A549 (cell line): ENCODE results near the gene KCND3. TPM values are rescaled to one million over a fixed set of nuclear protein-coding genes. Genes with fewer than 3 reads are reported as not detected.

Experiments used
- ATAC-seq, 2 experiments: fragments of 200-7000 bp in 1 of 2; fragments of >200 bp in 1 of 2; cut with Nextera tagmentation in 1 of 2; cut with Tn5 transposase in 1 of 2; 3 replicates each; pipeline versions ENCODE4 v1.8.0 to v1.9.1; 2018 to 2020; ENCODE audit warnings: mild to moderate bottlenecking in 1 of 2, moderate library complexity in 1 of 2
- CTCF ChIA-PET: fragments of 300-600 bp; sonication (Branson Sonifier 250); formaldehyde crosslinking; extraction: SDS; loops from one replicate; lab custom pipeline; 2021; ENCODE audit warnings: antibody characterized with exemption, inconsistent platforms; lab: Yijun Ruan, JAX
- POLR2A ChIA-PET: fragments of 350-600 bp; formaldehyde crosslinking; extraction: SDS; loops from one replicate; lab custom pipeline; 2021; ENCODE audit warnings: antibody characterized with exemption, inconsistent platforms; lab: Yijun Ruan, JAX
- DNase-seq, 2 experiments: peaks; one replicate each; pipeline versions ENCODE4 v3.0.0 to v3.0.0-alpha.2; 2011 to 2016; ENCODE audit warnings: low read depth in 1 of 2, low spot score in 1 of 2
- FAIRE-seq: peaks from 2 replicates; lab custom pipeline; 2011; peaks lifted over from hg19 to GRCh38; lab: Jason Lieb, UNC
- H3K27ac ChIP-seq, 2 experiments: fragments of >200 bp; sonication (Bioruptor Twin); formaldehyde crosslinking; 3 replicates each; pipeline ENCODE4 v1.5.1; 2016 to 2017
- H3K4me1 ChIP-seq: fragments of >200 bp; sonication (Bioruptor Twin); formaldehyde crosslinking; 3 replicates; pipeline ENCODE4 v1.6.1; 2016
- H3K4me2 ChIP-seq: fragments of >200 bp; sonication (Bioruptor Twin); formaldehyde crosslinking; 3 replicates; pipeline ENCODE4 v1.6.1; 2016
- H3K4me3 ChIP-seq: fragments of >200 bp; sonication (Bioruptor Twin); formaldehyde crosslinking; 3 replicates; pipeline ENCODE4 v1.5.1; 2016
- H3K9me3 ChIP-seq: fragments of >200 bp; sonication (Bioruptor Twin); formaldehyde crosslinking; 3 replicates; pipeline ENCODE4 v1.6.1; 2016
- BCL3 ChIP-seq: fragments of >200 bp; sonication (Bioruptor Twin); formaldehyde crosslinking; IDR thresholded peaks from 3 replicates; pipeline ENCODE4 v1.6.1; 2016
- BHLHE40 ChIP-seq: IDR thresholded peaks from 2 replicates; pipeline ENCODE4 v1.6.1; 2012; ENCODE audit warnings: low read depth, low read length, inconsistent platforms
- CBX2 ChIP-seq: fragments of 200-600 bp; sonication (generic); IDR thresholded peaks from 2 replicates; pipeline ENCODE4 v1.6.1; 2016; ENCODE audit warnings: low read depth, mild to moderate bottlenecking, borderline replicate concordance
- CBX8 ChIP-seq: fragments of 200-600 bp; sonication (generic); IDR thresholded peaks from 2 replicates; pipeline ENCODE4 v1.6.1; 2016
- CEBPB ChIP-seq, 2 experiments: fragments of >200 bp in 1 of 2; sonication (Bioruptor Twin) in 1 of 2; formaldehyde crosslinking in 1 of 2; IDR thresholded peaks; 2 replicates each; pipeline ENCODE4 v1.6.1; 2012 to 2016
- CHD4 ChIP-seq: fragments of 200-600 bp; sonication (generic); IDR thresholded peaks from 2 replicates; pipeline ENCODE4 v1.6.1; 2016; ENCODE audit warnings: antibody characterized with exemption, mild to moderate bottlenecking, borderline replicate concordance
- EHF ChIP-seq: fragments of 250-450 bp; sonication (Bioruptor Pico); IDR thresholded peaks from 2 replicates; pipeline ENCODE4 v1.5.0; 2020; ENCODE audit warnings: mild to moderate bottlenecking
- EHMT2 ChIP-seq: fragments of 200-600 bp; sonication (generic); IDR thresholded peaks from 2 replicates; pipeline ENCODE4 v1.6.1; 2016; ENCODE audit warnings: antibody characterized with exemption, low read depth, mild to moderate bottlenecking, moderate library complexity
- ELK1 ChIP-seq: fragments of 150-350 bp; IDR thresholded peaks from 2 replicates; pipeline ENCODE4 v1.6.1; 2014; ENCODE audit warnings: low read depth, mild to moderate bottlenecking, low read length
- ESRRA ChIP-seq: fragments of 150-350 bp; IDR thresholded peaks from 2 replicates; pipeline ENCODE4 v1.6.1; 2014; ENCODE audit warnings: mild to moderate bottlenecking, low read length, borderline replicate concordance
- HDAC2 ChIP-seq: fragments of 200-600 bp; sonication (generic); IDR thresholded peaks from 2 replicates; pipeline ENCODE4 v1.6.1; 2016
- HEYL ChIP-seq: fragments of 250-450 bp; sonication (Bioruptor Pico); IDR thresholded peaks from 2 replicates; pipeline ENCODE4 v1.8.0; 2021; ENCODE audit warnings: mild to moderate bottlenecking, moderate library complexity
- HMGXB4 ChIP-seq: fragments of 250-450 bp; sonication (Bioruptor Pico); IDR thresholded peaks from 2 replicates; pipeline ENCODE4 v1.5.0; 2021; ENCODE audit warnings: mild to moderate bottlenecking, moderate library complexity, borderline replicate concordance
- HOXA7 ChIP-seq: fragments of 250-450 bp; sonication (Bioruptor Pico); IDR thresholded peaks from 2 replicates; pipeline ENCODE4 v1.5.0; 2020; ENCODE audit warnings: mild to moderate bottlenecking, moderate library complexity
- HOXB13 ChIP-seq: fragments of 250-450 bp; sonication (Bioruptor Pico); IDR thresholded peaks from 2 replicates; pipeline ENCODE4 v1.5.0; 2020; ENCODE audit warnings: low read depth, mild to moderate bottlenecking, moderate library complexity
- HOXB5 ChIP-seq: fragments of 250-450 bp; sonication (Bioruptor Pico); IDR thresholded peaks from 2 replicates; pipeline ENCODE4 v1.5.0; 2020; ENCODE audit warnings: mild to moderate bottlenecking, moderate library complexity
- JUN ChIP-seq, 2 experiments: fragments of >200 bp; sonication (Bioruptor Twin); formaldehyde crosslinking; IDR thresholded peaks; 2 replicates in 1 of 2; 3 replicates in 1 of 2; pipeline ENCODE4 v1.6.1; 2016 to 2017
- MAX ChIP-seq: IDR thresholded peaks from 2 replicates; pipeline ENCODE4 v1.6.1; 2012
- MYC ChIP-seq: IDR thresholded peaks from 2 replicates; pipeline ENCODE4 v1.6.1; 2012; ENCODE audit warnings: mild to moderate bottlenecking, inconsistent platforms, low read length, improper control_type of control experiment, borderline replicate concordance
- NFE2L2 ChIP-seq: fragments of 150-350 bp; conservative IDR thresholded peaks from 2 replicates; pipeline ENCODE4 v1.6.1; 2014; ENCODE audit warnings: low read length
- NR3C1 ChIP-seq: fragments of >200 bp; sonication (Bioruptor Twin); formaldehyde crosslinking; IDR thresholded peaks from 3 replicates; pipeline ENCODE4 v1.6.1; 2017
- PBX3 ChIP-seq: IDR thresholded peaks from 2 replicates; pipeline ENCODE4 v1.6.1; 2012
- POLR2AphosphoS2 ChIP-seq: conservative IDR thresholded peaks from 2 replicates; pipeline ENCODE4 v1.6.1; 2012; ENCODE audit warnings: low read length, improper control_type of control experiment, inconsistent platforms
- SREBF2 ChIP-seq: fragments of 450-650 bp; IDR thresholded peaks from 2 replicates; pipeline ENCODE4 v1.6.1; 2014; ENCODE audit warnings: mild to moderate bottlenecking, moderate library complexity
- TFCP2L1 ChIP-seq: fragments of 250-450 bp; sonication (Bioruptor Pico); IDR thresholded peaks from 2 replicates; pipeline ENCODE4 v1.5.0; 2021; ENCODE audit warnings: mild to moderate bottlenecking
- TP53 ChIP-seq: fragments of 250-450 bp; sonication (Bioruptor Pico); IDR thresholded peaks from 2 replicates; pipeline ENCODE4 v1.5.0; 2021; ENCODE audit warnings: mild to moderate bottlenecking, moderate library complexity
- ZC3H11A ChIP-seq: fragments of 450-650 bp; IDR thresholded peaks from 2 replicates; pipeline ENCODE4 v1.6.1; 2014; ENCODE audit warnings: antibody characterized with exemption, mild to moderate bottlenecking
- ZFP36 ChIP-seq: fragments of 450-650 bp; IDR thresholded peaks from 2 replicates; pipeline ENCODE4 v1.6.1; 2014; ENCODE audit warnings: borderline replicate concordance; ENCODE audit not compliant: partially characterized antibody
- ZSCAN20 ChIP-seq: fragments of 250-450 bp; sonication (Bioruptor Pico); IDR thresholded peaks from 2 replicates; pipeline ENCODE4 v1.8.0; 2022; ENCODE audit warnings: mild to moderate bottlenecking, moderate library complexity
- WGBS: methylation state at CpG from one replicate; pipeline ENCODE4 v1.1.6; 2017; ENCODE audit errors: missing lambda C conversion rate; 5-methylcytosine and 5-hydroxymethylcytosine counted together
- polyA plus RNA-seq, 4 experiments: library from polyadenylated mRNA; depleted of rRNA in 3 of 4; stranded (reverse); fragments of >200 nt; fragmentation: RNase III in 1 of 4; extraction: RNeasy Plus Mini Kit Qiagen cat#74134 plus additional on column Dnase treatment in 1 of 4; gene quantifications; 2 replicates in 3 of 4; 3 replicates in 1 of 4; pipeline ENCODE4 v1.2.3, GENCODE V29; 2011 to 2017
- TF ChIP-seq, protein P1 (sequence below): fragments of >200 bp; sonication (Bioruptor Twin); formaldehyde crosslinking; IDR thresholded peaks from 2 replicates; pipeline ENCODE4 v1.6.1; 2016

KCND3 gene
- polyA plus RNA-seq, 2 of the 4 experiments (the other 2 are of a cell fraction), result not detected

- H3K4me2 ChIP-seq, result no peak overlapping the region
- H3K4me1 ChIP-seq, result no peaks in the 10 kb centered on the region
- no peak overlapping the region for H3K4me3 ChIP-seq
- WGBS, result 87% methylated on average over 2 of the region's 2 CpGs
- FAIRE-seq, result no peak
- H3K27ac ChIP-seq, result no peak overlapping the region
- no peaks in the 10 kb centered on the region for H3K9me3 ChIP-seq
- no peak for DNase-seq
- TF ChIP-seq, protein P1, sequence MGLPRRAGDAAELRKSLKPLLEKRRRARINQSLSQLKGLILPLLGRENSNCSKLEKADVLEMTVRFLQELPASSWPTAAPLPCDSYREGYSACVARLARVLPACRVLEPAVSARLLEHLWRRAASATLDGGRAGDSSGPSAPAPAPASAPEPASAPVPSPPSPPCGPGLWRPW, result no peak
- TF ChIP-seq BCL3, result no peak
- no peak for TF ChIP-seq MAX
- TF ChIP-seq ESRRA, result no peak
- TF ChIP-seq HDAC2, result no peak
- TF ChIP-seq NR3C1, result no peak
- no peak for TF ChIP-seq HOXB5 (CRISPR knock-in tag)
- no peak for TF ChIP-seq ELK1
- TF ChIP-seq CBX2, result no peak
- no peak for TF ChIP-seq TFCP2L1 (CRISPR knock-in tag)
- no peak for TF ChIP-seq POLR2AphosphoS2
- TF ChIP-seq EHF, result no peak
- TF ChIP-seq MYC, result no peak
- TF ChIP-seq CHD4, result no peak
- no peak for TF ChIP-seq PBX3
- no peak for TF ChIP-seq CBX8
- no peak for ATAC-seq
- POLR2A ChIA-PET, result no interaction called here
- CTCF ChIA-PET, result no interaction called here
Observed at GRCh38 chr1:111789666-111790316, 199.7 kb downstream of the KCND3 start.

GRCh38 chr1:111789142-111789541, 200.3 kb downstream of the KCND3 start:
- Histone ChIP-seq H3K9me3 (no peaks in the 10 kb centered on the region), H3K4me3 (no peak overlapping the region), H3K4me1 (no peaks in the 10 kb centered on the region), H3K4me2 (no peak overlapping the region), H3K27ac (no peak overlapping the region)
- DNase-seq (no peak), ATAC-seq (no peak), FAIRE-seq (no peak)
- ChIA-PET POLR2A (no interaction called here), CTCF (no interaction called here)
- TF ChIP-seq ZFP36 (no peak), HDAC2 (no peak), EHMT2 (no peak)
- 26% methylated on average over 5 of the region's 5 CpGs for WGBS

DNA sequence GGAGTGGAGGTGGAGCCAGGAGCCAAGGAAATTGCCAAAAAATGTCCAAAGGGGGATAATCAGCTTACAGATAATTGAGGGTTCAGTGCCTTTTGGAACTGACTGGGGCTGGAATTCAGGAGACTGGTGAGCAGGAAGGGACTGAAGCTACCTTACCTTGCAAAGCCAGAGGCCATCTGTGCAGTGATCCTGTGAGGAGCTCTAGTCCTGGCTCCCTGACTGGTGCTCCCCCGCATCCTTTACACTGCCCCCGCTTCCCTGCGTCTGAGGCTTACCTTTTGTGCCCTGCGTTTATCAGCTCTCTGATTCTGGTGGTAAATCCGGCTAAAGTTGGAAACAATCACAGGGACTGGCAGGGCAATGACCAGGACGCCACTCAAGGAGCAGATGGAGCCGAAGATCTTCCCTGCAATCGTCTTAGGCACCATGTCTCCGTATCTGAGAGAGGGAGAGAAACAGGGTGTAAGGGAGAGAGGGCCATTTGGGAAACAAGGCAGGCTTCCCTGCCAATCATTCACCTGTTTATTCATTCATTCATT, 202.7 kb downstream of the KCND3 start:
- CTCF ChIA-PET, result interaction anchor here (1.2 kb wide), 1 partner anchor 17 kb away, joined by 4 read pairs; no protein-coding TSS in a partner anchor
- WGBS, result 63% methylated on average over 8 of the region's 9 CpGs
- FAIRE-seq (no peak), ATAC-seq (no peak), DNase-seq (no peak)
- H3K27ac ChIP-seq, result no peak overlapping the region
- no peak overlapping the region for H3K4me2 ChIP-seq
- POLR2A ChIA-PET, result no interaction called here
- H3K4me3 ChIP-seq, result no peak overlapping the region
- H3K4me1 ChIP-seq, result no peaks in the 10 kb centered on the region
- no peaks in the 10 kb centered on the region for H3K9me3 ChIP-seq
- TF ChIP-seq NFE2L2 (no peak), SREBF2 (no peak), JUN (IDR thresholded peaks at IDR 0.05) (no peak), TP53 (CRISPR knock-in tag) (no peak), ZSCAN20 (CRISPR knock-in tag) (no peak), ZC3H11A (no peak), CEBPB (IDR thresholded peaks at IDR 0.05) (no peak), HOXA7 (CRISPR knock-in tag) (no peak), HMGXB4 (CRISPR knock-in tag) (no peak), HEYL (no peak), BHLHE40 (no peak), HOXB13 (CRISPR knock-in tag) (no peak), EHMT2 (no peak)
